Measurements from ENCODE around the gene C20orf141.

Gene C20orf141

GRCh38 chr20:2820084-2820895 lies 5.5 kb downstream of the C20orf141 start (continued):
- TF ChIP-seq PRDM10 (tag by site-specific recombination; IDR thresholded peaks at IDR 0.05) (peak; percentile 83), ZNF558 (tag by site-specific recombination; IDR thresholded peaks at IDR 0.05) (0 out of 2 replicates have a peak, but pooled peaks have one; percentile 22), OSR2 (tag by site-specific recombination; IDR thresholded peaks at IDR 0.05) (no peak), ZNF580 (tag by site-specific recombination; IDR thresholded peaks at IDR 0.05) (no peak), BCL11A (tag by site-specific recombination; IDR thresholded peaks at IDR 0.05; ENCODE audit: low read depth) (0 out of 2 replicates have a peak, but pooled peaks have one; percentile 27), ZNF610 (tag by site-specific recombination; IDR thresholded peaks at IDR 0.05; ENCODE audit: borderline replicate concordance) (peak; percentile 21; the same call in 1 of the 2 replicates), GLIS2 (tag by site-specific recombination; IDR thresholded peaks at IDR 0.05) (peak; percentile 50; the same call in 1 of the 2 replicates), ZBTB11 (tag by site-specific recombination; conservative IDR thresholded peaks at IDR 0.05; ENCODE audit: low read depth) (0 out of 2 replicates have a peak, but pooled peaks have one; percentile 6), ZNF335 (tag by site-specific recombination; conservative IDR thresholded peaks at IDR 0.05) (peak; percentile 72), ZNF830 (tag by site-specific recombination; IDR thresholded peaks at IDR 0.05; ENCODE audit: low read depth) (no peak), TRIM28 (IDR thresholded peaks at IDR 0.05; ENCODE audit: borderline replicate concordance, low read length) (peak; percentile 60), ZFHX2 (tag by site-specific recombination; conservative IDR thresholded peaks at IDR 0.05) (peak; percentile 82), FEZF1 (tag by site-specific recombination; IDR thresholded peaks at IDR 0.05) (peak; percentile 88), ZBTB8A (tag by site-specific recombination; IDR thresholded peaks at IDR 0.05) (0 out of 2 replicates have a peak, but pooled peaks have one; percentile 26), HOXA7 (CRISPR knock-in tag; IDR thresholded peaks at IDR 0.05; ENCODE audit: borderline replicate concordance) (no peak), PRDM1 (tag by site-specific recombination; IDR thresholded peaks at IDR 0.05) (peak; percentile 37; the same call in 1 of the 2 replicates), ZNF473 (tag by site-specific recombination; IDR thresholded peaks at IDR 0.05) (no peak), SP7 (tag by site-specific recombination; IDR thresholded peaks at IDR 0.05) (0 out of 2 replicates have a peak, but pooled peaks have one; percentile 15), SP2 (tag by site-specific recombination; IDR thresholded peaks at IDR 0.05) (0 out of 2 replicates have a peak, but pooled peaks have one; percentile 14)
